DND-41 (cell line): ENCODE data around the gene NELL2.

Experiments used
- EZH2 ChIP-seq: IDR thresholded peaks from 3 replicates; pipeline ENCODE4 v1.6.1; 2012; ENCODE audit warnings: borderline replicate concordance, low read depth, mild to moderate bottlenecking, moderate library complexity, low read length, inconsistent platforms; ENCODE audit not compliant: severe bottlenecking
- TF ChIP-seq, protein P1 (sequence below): IDR thresholded peaks from 2 replicates; pipeline ENCODE4 v1.5.1; 2012; ENCODE audit warnings: borderline replicate concordance, low read length, moderate library complexity, mild to moderate bottlenecking; ENCODE audit not compliant: poor library complexity, severe bottlenecking; ENCODE audit errors: extremely low read depth

DNA sequence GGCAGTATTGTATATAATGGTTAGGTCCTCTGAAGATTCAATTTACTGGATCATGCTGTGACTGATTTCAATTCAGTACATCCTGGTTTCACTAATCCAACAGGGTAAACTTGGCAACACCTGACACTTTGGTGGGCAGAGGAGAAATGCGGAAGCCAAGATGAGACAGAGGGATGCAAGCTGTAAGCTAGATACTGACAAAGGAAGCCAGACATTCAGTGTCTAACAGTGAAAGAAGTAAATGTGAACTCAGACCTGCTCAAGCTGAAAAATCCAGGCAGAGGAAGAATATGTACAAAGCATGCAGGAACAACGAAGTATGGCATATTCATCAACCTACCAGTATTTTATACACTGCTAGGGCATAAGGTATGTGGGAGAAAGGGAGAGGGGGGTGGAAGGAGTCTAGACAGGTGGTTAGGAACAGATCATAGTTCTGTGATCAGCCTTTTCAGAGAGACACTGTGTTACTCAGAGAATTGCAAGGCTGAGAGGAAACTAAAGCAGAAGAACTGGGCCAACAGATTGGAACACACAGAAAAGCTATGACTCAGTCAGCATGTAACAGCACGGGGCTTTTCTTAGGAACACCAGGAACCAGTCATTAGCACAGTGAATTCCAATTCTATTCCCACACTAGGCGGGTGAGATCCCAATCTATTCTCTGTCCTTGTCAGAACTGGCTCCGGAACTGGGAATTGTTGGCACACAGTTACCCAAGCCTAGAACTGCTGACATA is 40.3 kb downstream of the NELL2 start:
- TF ChIP-seq, protein P1, sequence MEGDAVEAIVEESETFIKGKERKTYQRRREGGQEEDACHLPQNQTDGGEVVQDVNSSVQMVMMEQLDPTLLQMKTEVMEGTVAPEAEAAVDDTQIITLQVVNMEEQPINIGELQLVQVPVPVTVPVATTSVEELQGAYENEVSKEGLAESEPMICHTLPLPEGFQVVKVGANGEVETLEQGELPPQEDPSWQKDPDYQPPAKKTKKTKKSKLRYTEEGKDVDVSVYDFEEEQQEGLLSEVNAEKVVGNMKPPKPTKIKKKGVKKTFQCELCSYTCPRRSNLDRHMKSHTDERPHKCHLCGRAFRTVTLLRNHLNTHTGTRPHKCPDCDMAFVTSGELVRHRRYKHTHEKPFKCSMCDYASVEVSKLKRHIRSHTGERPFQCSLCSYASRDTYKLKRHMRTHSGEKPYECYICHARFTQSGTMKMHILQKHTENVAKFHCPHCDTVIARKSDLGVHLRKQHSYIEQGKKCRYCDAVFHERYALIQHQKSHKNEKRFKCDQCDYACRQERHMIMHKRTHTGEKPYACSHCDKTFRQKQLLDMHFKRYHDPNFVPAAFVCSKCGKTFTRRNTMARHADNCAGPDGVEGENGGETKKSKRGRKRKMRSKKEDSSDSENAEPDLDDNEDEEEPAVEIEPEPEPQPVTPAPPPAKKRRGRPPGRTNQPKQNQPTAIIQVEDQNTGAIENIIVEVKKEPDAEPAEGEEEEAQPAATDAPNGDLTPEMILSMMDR: no peak
- TF ChIP-seq EZH2: no peak
